Stimulated activated CD8-positive, alpha-beta memory T cell treated with anti-CD3 and anti-CD28 coated beads, Interleukin-4, amount 100 ng/mL, for 24 hours (primary cell): ENCODE measurements around the gene MAP4K3.

Experiments used
- DNase-seq: peaks from one replicate; pipeline ENCODE4 v3.0.0-alpha.2; 2020; ENCODE audit warnings: low read depth

Gene MAP4K3

DNA sequence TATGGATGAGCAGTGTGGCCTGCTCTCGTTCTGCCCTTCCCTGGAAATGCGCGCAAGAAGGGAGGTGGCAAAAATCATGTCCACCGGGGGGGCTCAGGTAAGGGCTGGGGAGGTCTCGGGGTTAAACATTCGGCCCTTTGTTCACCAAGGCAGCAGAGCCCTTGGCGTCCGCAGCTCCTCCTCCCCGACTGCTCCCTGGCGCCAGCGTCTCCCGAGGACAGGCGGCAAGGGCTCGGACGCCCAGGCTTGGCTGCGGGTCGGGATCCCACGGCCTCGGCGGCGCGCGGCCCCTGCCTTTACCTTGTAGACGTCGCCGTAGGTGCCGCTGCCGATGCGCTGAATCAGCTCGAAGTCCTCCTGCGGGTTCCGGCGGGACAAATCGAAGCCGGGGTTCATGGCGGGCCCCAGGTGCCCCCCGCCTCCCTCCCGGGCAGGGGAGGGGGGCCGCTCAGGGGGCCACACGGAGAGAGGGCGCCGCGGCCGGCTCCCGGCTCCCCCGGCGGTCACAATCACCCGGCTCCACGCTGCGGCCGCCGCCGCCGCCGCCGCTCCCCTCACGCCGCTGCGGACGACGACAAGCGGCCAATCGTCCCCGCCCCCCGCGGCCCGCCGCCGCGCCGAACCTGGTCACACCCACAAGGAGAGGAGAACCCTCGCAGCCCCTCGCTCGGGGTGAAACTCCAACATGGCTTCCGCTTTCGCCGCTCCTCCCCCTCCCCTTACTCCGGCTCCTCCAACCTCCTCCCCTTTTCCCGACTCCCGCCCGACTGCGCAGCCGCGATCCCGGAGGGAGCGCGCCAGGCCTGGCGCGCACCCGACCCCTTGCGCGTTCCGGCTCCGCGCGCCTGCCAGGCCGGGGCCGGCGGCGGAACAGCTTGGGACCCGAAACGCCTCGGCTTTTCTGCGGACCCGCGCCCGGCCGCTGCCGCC lies at the start of gene MAP4K3:
Gene MAP4K3 (minus strand): TSS at position 694 of the 930 bp plus-strand sequence. CDS start 298 bp downstream, at position 396.
- peak; percentile 75 for DNase-seq

DNA sequence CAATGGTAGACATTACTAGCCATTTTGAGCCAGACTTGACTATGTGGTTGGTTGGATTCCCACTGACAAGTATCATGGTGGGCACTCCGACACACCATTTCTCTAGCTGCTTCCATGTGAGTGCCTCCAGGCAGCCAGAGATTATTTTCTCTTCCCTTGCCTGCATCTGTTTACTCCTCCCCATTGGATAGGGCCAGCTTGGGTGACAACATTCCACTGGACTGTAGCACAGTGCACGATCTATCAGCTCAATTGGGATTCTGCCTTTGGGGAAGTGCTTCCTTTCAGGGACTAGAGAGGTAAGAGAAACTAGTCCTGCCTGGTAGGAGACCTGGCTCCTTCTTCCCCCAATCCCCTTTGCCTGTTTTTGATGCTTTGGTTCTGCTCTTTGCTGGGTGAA lies 49.0 kb upstream of the MAP4K3 start:
- no peak for DNase-seq

DNA sequence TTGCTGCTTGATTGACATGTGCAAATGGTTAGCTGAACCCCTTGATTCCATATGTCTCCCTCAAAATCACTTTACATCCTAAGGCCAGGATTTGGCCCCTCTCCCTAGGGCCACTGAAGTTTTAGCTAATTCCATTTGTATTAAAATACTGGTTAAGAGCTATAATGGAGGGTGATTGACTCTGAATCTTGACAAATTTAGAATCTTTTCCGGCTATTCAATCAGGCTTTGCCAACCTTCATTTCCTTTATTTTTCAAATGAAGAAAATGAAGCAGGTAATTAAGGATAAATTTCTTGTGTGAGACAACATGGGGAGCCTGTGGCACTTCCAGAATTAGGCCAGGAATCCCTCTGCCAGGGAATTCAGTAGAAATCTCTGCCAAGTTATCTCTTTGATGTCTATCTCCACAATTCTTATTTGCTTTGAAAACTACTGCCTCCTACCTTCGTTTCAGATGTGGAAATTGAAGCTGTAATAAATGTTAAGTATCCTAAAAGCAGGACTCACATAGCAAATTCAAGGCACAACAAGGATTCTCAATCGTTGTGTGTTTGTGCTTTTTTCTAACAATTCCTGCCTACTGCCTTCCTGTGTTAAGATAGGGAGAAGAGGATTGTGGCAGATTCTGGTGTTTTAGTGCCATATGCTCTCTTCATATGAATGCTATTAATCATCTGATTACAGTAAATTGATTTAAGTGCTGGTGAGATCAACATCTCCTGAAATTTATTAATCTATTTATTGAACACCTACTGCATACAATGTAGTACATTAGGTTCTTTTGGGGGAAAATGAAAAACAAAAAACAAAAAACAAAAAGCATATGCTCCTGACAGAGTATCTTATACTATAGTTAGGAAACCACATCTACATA lies 47.8 kb upstream of the MAP4K3 start:
- no peak for DNase-seq

DNA sequence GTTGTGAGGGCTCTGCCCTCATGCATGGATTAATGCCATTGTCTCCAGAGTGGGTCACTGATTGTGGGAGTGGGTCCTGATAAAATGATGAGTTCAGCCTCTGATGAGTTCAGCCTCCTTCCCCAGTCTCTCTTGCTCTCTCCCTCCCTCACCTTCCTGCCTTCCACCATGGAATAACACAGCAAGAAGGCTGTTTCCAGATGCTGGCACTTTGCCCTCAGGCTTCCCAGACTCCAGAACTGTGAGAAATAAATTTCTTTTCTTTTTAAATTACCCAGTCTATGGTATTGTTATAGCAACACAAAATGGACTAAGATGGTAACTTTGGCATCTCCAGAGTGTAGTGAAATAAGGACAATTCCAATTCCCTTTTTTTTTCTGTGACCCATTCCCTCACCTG lies 47.1 kb upstream of the MAP4K3 start:
- no peak for DNase-seq

DNA sequence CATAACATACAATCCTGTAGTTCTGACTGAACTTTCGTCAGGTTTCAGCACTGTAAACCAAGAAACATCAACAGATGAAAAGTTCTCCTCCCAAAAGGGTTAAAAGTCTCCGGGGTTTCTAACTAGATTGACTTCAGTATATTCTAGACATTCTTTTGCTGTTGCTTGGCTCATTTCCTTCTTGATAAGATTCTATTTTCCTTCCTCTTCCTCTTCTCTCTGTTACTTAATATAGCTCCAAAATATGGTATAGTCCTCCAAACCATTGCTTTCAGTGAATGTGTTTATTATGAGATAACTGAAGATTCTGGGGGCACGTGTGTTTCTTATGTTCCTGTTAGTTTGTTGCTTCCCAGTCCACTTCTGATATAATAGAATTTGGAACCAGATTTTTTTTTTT lies 46.4 kb upstream of the MAP4K3 start:
- DNase-seq: no peak

DNA sequence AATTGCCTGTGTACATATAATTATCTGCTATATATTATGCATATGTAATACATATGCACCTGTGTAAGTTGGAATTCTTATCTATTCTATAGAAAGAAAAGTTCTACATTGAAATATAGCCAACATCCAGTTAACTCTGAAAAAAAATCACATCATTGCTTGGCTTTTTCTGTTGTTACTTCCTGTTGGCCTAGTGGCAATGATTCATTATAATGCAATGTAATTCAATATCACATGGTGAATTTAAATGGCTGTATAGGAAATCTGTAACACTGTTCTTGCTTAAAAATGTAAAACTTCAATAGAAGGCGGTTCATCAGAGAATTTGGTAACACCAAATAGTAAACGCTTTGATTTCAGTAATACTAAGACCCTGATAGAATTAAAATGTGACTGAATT lies 44.5 kb upstream of the MAP4K3 start:
- no peak for DNase-seq

DNA sequence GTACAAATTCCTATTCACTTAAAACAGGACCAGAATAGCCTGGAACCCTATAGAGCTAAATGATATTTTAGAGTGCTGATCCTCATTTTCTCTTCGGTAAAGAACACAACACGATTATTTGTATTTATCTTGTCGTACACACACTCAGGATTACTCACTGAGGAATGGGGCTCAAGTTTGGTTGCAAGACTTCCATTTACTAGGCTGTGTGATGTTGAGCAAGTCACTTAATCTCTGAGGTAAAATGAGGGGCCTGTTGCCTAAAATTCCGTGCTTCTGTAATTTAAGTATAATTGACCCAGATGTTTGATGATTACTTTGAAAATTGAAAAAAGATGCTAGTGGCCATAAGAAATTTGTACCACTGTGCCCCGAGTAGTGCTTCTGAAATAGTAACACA lies 42.6 kb upstream of the MAP4K3 start:
- DNase-seq: no peak

DNA sequence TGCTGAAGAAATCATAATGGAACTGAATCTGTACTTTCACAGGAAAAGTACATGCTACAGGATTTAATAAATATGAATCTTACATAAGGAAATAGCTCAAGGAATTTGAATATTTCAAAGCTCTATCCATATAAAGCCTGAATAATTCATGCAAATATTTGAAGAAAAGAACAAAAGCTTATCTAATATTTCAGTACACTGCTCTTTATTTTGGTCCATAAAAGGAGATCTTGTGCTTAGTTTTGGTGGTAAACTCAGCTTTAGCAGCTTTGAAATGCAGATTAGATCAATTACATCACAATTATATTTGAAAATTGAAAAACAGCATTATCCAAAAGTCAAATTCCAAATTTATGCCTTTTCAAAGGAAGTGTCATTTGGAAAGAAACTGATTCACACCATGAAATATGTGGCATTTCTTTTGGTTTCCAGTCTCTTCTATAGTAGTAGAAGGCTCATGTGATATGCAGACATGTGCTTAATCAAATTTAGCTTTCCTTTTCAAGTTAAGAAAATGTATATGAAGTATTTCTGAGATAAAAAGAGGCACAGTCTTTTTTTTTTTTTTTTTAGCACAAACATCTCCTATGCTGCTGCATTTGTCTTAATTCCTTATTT lies 42.1 kb upstream of the MAP4K3 start:
- no peak for DNase-seq

DNA sequence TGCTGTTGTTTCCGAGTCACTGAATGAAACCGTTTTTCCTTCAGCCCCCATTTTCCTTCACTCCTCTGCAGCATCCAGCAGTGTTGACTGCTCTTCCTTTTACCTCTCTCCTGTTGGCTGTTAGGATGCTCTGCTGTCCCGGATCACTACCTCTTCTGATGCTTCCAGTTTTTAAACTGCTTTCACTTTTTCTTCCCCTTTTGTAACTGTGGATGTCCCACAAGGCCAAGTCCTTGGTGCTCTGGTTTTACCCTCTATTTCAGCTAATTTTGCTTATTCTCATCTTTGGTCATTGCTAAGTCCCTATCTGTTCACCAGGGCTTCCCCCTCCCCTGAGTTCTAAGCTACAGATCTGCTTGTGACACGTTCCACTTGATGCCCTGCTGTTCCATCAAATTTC lies 39.4 kb upstream of the MAP4K3 start:
- DNase-seq: no peak

DNA sequence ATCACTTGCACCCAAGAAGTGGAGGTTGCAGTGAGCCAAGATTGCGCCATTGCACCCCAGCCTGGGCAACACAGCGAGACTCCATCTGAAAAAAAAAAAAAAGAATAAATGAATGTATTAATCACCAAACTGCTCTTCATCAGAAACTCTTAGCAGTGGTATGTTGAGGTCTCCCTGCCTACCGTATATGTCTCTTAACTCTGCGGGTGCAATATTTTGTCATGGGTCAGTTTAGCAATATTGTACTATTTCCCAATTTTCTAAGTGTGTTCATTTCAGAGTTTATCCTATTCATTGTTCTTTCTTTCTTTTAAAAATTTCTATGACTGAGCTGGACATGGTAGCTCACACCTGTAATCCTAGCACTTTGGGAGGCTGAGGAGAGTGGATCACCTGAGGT lies 37.9 kb upstream of the MAP4K3 start:
- no peak for DNase-seq

DNA sequence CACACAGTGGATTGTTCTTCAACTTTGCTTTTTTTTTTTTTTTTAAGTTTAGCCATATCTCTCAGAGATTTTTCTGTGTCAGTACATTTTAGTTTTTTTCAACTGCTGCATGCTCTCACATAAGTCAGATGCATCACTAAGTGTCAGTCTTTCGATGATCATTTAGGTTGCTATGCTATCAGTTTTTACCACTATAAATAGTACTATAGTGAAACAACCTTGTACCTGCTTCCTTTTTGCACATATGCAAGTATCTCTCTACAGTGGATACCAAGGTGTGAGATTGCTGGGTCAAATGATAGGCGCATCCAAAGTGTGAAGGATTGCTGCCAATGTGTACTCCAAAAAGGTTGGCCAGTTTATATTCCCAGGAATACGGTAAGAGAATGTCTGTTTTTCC lies 33.5 kb upstream of the MAP4K3 start:
- no peak for DNase-seq

DNA sequence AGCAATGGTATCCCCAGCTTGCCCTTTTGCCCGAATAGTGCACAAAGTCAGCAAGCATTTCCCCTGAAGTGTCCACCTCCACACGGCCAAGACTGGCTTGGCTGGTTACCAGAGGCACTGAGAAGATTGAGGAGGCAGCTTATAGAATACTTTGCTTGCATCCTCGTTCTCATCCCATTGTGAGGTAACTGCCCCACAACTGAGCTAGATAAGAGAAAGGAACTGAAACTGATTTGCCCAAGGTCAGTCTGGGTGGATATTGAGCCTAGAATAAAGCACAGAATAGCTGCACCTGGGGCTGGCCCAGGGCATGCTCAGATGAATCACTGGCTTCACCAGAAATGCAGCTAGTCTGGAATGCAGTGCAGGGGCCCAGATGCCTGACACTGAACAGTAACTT lies 32.7 kb upstream of the MAP4K3 start:
- DNase-seq: no peak

DNA sequence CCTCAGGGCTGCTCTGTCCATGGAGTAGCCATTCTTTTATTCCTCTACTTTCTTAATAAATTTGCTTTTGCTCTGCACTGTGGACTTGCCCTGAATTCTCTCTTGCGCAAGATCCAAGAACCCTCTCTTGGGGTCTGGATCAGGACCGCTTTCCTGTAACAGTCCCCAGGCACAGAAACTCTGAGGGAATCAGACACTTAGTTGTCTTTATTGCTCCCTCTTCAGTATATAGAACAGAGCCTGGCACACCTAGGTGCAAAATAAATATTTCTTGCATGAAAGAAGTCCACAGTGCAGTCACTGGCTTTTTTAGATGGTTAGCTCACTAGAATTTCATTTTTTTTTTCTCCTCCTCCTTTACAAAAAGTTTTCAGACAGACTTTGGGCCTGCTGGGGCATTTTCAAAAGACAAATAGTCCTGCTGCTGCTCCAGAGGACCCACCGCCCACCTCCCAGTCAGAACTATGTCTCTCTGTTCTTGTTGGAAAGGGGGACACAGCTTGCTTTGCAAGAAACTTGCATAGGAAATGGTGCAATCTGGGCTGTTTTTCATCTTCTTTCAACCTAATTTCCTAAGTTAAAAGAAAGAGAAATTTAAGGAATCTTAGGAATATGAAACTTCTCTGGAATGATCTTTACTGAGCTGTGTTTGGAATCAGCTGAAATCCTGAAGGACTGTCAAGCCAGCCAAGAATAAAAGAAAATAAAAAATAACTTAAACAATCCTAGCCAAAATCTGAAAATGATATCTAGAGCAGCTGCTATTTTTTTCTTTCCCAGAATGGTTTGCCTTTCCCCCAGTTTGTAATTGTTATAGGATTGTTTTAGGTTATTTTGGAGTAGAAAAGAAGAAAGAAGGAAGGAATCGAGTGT lies 31.7 kb upstream of the MAP4K3 start:
- no peak for DNase-seq

DNA sequence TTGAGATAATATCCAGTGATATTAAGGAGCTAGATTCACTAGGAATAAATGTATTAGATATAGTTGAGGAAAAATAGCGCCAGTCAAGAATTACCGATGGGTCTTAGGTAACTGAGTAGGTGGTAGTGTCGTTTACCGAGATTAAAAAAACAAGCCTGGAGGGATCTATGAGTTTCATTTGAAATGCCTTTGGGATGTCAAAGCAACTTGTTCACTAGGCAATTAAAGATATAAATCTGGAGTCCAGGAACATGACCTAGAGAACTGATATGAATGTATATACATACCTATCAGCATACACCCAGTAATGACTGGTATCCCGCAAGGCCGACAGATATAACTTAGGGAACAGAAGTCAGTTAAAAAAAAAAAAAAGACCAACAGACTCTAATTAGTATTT lies 29.2 kb upstream of the MAP4K3 start:
- DNase-seq: no peak

DNA sequence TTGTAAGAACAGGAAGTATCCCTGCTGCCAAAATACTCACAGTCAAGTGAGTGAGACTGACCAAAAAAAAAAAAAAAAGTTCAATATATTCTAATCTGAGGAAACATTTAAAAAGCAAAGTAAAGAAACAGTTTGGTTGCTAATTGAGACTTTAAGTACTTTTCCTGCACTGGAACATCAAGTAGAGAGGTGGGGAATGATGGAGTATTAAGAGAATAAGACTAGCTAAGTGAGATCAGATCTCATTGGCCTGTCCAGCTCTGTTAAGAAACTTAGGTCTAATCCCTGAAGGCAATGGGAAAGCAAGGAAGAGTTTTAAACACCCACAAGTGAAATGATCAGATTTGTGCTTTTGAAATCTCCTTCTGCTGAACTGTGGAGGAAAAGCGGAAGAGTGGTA lies 27.8 kb upstream of the MAP4K3 start:
- DNase-seq: no peak

DNA sequence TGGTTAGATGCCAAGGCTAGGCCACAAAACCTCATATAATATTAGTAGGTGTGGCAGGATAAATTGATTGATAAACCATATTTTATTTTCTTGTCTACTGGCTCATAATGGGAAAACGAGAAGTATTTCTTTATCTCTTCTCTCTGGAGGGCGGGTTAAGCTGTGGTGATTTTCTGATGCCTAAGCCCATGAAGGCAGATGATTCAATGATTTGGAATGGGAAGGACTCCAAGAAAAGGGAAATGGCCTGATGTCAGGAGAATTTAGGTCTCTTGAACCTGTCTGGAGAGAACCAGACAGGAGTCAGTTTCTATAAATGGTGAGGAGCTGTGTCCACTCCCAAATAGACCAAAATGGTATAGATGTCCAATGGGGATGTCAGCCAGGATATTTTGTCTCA lies 18.7 kb upstream of the MAP4K3 start:
- DNase-seq: no peak

DNA sequence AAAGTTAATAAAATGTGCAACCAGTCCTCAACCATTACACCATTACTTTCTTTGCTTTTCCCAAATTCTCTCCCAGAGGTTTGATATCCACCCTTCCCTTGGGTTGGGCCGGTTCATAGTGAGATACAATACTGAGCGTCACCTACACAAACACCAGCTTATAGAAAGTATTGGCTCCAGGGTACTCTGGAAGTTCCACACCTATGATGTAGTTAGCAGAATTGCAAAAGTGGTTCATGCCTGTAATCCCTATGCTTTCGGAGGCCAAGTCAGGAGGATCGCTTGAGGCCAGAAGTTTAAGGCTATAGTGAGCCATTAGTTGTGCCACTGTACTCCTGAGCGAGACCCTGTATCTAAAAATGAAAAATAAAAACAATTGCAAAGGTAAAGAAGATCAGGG lies 15.3 kb upstream of the MAP4K3 start:
- no peak for DNase-seq

DNA sequence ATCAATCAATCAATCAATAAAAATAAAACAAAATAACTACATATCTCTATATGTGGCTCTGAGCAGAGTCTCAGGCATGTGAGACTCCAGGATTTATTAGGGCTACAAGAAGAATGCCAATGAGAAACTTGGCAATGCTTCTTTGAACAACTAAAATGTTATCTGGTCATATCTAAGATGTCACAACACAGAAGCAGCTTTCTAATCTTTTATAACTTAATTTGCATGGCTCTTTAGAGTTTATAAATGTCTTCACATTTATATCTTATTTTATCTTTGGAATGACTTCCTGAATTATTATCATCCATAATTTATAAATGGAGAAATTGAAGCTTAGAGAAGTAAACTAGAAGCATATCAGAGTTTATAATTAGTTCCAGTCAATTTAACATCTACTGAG lies 14.9 kb upstream of the MAP4K3 start:
- no peak for DNase-seq

DNA sequence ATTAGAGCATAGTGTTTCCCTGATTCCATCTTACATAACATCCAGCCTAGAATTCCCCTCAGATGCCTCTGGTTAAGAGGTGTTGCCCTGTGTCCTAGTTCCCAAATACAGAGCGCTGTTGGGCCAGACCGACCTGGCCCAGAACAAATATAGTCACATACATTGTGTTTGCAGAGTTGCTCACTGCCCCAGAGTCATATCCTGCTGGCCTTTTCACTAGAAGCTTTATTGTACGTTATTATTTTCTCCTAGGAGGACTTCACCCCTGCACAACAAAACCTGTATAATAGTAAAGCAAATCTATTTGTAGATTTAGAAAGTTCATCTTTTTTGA lies 11.1 kb upstream of the MAP4K3 start:
- DNase-seq: no peak

DNA sequence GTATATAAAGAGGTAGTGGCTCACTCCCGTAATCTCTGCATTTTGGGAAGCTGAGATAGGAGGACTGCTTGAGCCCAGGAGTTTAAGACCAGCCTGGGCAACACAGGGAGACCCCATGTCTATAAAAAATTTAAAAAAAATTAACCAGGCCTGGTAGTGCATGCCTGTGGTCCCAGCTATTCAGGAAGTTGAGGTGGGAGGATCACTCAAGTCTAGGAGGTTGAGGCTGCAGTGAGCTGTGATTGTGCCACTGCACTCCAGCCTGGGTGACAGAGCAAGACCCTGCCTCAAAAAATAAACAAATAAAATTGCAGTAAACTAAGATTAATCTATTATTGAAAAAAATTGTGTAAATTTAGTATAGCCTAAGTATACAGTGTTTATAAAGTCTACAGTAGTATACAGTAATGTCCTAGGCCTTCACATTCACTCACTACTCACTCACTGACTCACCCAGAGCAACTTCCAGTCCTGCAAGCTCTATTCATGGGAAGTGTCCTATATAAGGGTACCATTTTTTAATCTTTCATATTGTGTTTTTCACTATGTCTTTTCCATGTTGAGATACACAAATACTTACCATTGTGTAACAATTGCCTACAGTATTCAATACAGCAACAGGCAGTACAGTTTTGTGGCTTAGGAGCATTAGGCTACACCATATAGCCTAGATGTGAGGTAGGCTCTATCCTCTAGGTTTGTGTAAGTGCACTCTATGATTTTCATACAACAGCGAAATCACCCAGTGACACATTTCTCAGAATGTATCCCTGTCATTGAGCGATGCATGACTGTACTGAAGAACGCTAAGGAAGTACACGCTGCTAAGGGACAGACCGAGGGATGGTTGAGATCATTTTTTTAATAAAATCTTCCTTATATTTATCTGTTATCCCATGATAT lies 10.4 kb upstream of the MAP4K3 start:
- DNase-seq: no peak

DNA sequence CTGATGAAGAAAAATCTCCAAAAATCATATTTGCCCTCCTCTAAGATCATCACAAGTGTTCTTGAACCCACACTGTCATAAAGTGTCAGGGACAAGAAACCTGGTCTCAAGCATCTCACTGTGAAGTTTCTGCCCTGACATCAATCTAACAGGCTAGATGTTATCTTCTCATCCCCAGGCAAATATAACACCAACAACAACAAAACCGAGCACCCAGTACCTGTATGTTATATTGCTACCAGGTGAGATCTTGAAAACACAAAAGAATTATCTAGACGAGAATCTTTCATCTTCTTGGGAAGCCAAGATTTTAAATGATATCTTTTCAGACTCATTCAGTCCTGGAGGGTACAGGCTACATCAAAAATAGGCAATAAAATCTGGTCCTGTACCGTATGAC lies 8.8 kb upstream of the MAP4K3 start:
- no peak for DNase-seq
